Vagina (tissue), 2 donors: ENCODE results near the gene OAS1.

Source experiments
- POLR2A ChIP-seq, 2 donors: fragments of 450-650 bp; IDR thresholded peaks; one replicate each; pipeline ENCODE4 v1.6.1; 2017; ENCODE audit warnings: antibody characterized with exemption in 2 of 2, mild to moderate bottlenecking in 2 of 2, moderate library complexity in 2 of 2
- POLR2AphosphoS5 ChIP-seq, 2 donors: sonication (generic); formaldehyde crosslinking; IDR thresholded peaks; one replicate each; pipeline ENCODE4 v1.9.0; 2017; ENCODE audit warnings: antibody characterized with exemption in 2 of 2, mild to moderate bottlenecking in 2 of 2, low read depth in 1 of 2; ENCODE audit not compliant: insufficient read depth in 1 of 2
- TF ChIP-seq, protein P1 (sequence below), 3 experiments: fragments of 450-650 bp in 2 of 3; fragments of 200-600 bp in 1 of 3; sonication (generic) in 1 of 3; IDR thresholded peaks; one replicate each; pipeline ENCODE4 v1.5.1; 2017 to 2019; ENCODE audit warnings: antibody characterized with exemption in 3 of 3, mild to moderate bottlenecking in 2 of 3, moderate library complexity in 2 of 3

DNA sequence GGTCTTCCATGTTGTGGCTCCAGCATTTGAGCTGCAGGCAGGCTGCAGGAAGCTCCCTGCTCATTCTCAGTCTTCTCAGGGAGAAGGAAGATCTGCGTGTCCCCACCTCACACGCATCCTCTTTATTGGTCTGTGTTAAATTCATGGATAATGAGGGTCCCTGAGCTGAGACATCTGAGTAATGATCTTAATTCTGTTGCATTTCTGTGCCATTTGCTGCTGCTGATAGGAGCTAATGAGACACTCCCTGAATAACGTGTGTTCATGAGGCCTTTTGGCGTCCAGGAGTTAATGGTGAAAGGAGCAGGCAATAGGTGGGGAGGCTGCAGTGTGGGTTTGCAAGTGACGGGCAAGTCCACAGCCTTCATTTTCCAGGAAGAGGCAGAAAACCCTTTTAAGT lies 46.6 kb upstream of the OAS1 start:
- TF ChIP-seq, protein P1, sequence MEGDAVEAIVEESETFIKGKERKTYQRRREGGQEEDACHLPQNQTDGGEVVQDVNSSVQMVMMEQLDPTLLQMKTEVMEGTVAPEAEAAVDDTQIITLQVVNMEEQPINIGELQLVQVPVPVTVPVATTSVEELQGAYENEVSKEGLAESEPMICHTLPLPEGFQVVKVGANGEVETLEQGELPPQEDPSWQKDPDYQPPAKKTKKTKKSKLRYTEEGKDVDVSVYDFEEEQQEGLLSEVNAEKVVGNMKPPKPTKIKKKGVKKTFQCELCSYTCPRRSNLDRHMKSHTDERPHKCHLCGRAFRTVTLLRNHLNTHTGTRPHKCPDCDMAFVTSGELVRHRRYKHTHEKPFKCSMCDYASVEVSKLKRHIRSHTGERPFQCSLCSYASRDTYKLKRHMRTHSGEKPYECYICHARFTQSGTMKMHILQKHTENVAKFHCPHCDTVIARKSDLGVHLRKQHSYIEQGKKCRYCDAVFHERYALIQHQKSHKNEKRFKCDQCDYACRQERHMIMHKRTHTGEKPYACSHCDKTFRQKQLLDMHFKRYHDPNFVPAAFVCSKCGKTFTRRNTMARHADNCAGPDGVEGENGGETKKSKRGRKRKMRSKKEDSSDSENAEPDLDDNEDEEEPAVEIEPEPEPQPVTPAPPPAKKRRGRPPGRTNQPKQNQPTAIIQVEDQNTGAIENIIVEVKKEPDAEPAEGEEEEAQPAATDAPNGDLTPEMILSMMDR (IDR thresholded peaks at IDR 0.05) = no peak
- TF ChIP-seq POLR2AphosphoS5 (IDR thresholded peaks at IDR 0.05; ENCODE audit: insufficient read depth in 1 of 2, low read depth in 1 of 2) (no peak), POLR2A (IDR thresholded peaks at IDR 0.05) (no peak)
